HEK293 (cell line): ENCODE measurements around the gene ILRUN.

Source experiments
- CTCF ChIA-PET: fragments of 350-600 bp; formaldehyde crosslinking; extraction: SDS; loops from one replicate; lab custom pipeline; 2021; ENCODE audit warnings: antibody characterized with exemption; lab: Yijun Ruan, JAX
- POLR2A ChIA-PET: fragments of 300-600 bp; formaldehyde crosslinking; extraction: SDS; loops from one replicate; lab custom pipeline; 2020; ENCODE audit warnings: antibody characterized with exemption, inconsistent platforms; lab: Yijun Ruan, JAX
- H3K27ac ChIP-seq: fragments of 200-500 bp; sonication (Bioruptor generic); 2 replicates; pipeline ENCODE4 v1.5.1; 2014; ENCODE audit warnings: low read depth, low read length, control low read depth, inconsistent platforms; ENCODE audit errors: extremely low read depth
- H3K36me3 ChIP-seq, 2 experiments: fragments of 200-500 bp in 1 of 2; sonication (Bioruptor generic) in 1 of 2; 1 replicate in 1 of 2; 2 replicates in 1 of 2; pipeline ENCODE4 v1.5.1; 2014 to 2017; ENCODE audit warnings: inconsistent platforms in 2 of 2, low read length in 2 of 2; ENCODE audit not compliant: control insufficient read depth in 2 of 2, insufficient read depth in 1 of 2
- H3K4me1 ChIP-seq: fragments of 200-500 bp; sonication (Bioruptor generic); 2 replicates; pipeline ENCODE4 v1.5.1; 2014; ENCODE audit warnings: mild to moderate bottlenecking, low read length, inconsistent platforms; ENCODE audit not compliant: control insufficient read depth, insufficient read depth
- H3K4me3 ChIP-seq: 2 replicates; pipeline ENCODE4 v1.5.1; 2011; ENCODE audit warnings: low read depth, mild to moderate bottlenecking, control low read depth, low read length, moderate library complexity
- H3K9me3 ChIP-seq: fragments of 200-500 bp; sonication (Bioruptor generic); 2 replicates; pipeline ENCODE4 v1.5.1; 2014; ENCODE audit warnings: low read depth, low read length, inconsistent platforms; ENCODE audit not compliant: control insufficient read depth, insufficient read depth
- FEZF1 ChIP-seq: fragments of 450-650 bp; formaldehyde crosslinking; IDR thresholded peaks from 2 replicates; pipeline ENCODE4 v1.5.1; 2016; ENCODE audit warnings: missing biosample characterization, missing genetic modification characterization
- GLIS2 ChIP-seq: fragments of 450-650 bp; formaldehyde crosslinking; IDR thresholded peaks from 2 replicates; pipeline ENCODE4 v1.5.1; 2016; ENCODE audit warnings: missing biosample characterization, missing genetic modification characterization
- HOXA7 ChIP-seq: sonication (generic); formaldehyde crosslinking; IDR thresholded peaks from 2 replicates; pipeline ENCODE4 v1.8.1; 2022; ENCODE audit warnings: missing genetic modification reagents, borderline replicate concordance
- HOXC10 ChIP-seq: sonication (generic); formaldehyde crosslinking; IDR thresholded peaks from 2 replicates; pipeline ENCODE4 v1.8.1; 2023; ENCODE audit warnings: mild to moderate bottlenecking, missing genetic modification reagents
- KLF1 ChIP-seq: fragments of 450-650 bp; formaldehyde crosslinking; IDR thresholded peaks from 2 replicates; pipeline ENCODE4 v1.5.1; 2016; ENCODE audit warnings: missing biosample characterization, missing genetic modification characterization
- KLF10 ChIP-seq: fragments of 450-650 bp; IDR thresholded peaks from 2 replicates; pipeline ENCODE4 v1.5.1; 2018; ENCODE audit warnings: missing biosample characterization, mild to moderate bottlenecking, missing genetic modification characterization
- OSR2 ChIP-seq: fragments of 450-650 bp; formaldehyde crosslinking; IDR thresholded peaks from 2 replicates; pipeline ENCODE4 v1.5.1; 2016; ENCODE audit warnings: missing biosample characterization, missing genetic modification characterization
- SALL2 ChIP-seq: fragments of 450-650 bp; formaldehyde crosslinking; IDR thresholded peaks from 2 replicates; pipeline ENCODE4 v1.5.0; 2017; ENCODE audit warnings: missing biosample characterization, mild to moderate bottlenecking, missing genetic modification characterization, borderline replicate concordance
- ZBTB7A ChIP-seq: fragments of 450-650 bp; formaldehyde crosslinking; IDR thresholded peaks from 2 replicates; pipeline ENCODE4 v1.5.1; 2016; ENCODE audit warnings: low read depth, missing biosample characterization, missing genetic modification characterization
- ZBTB8A ChIP-seq: fragments of 450-650 bp; formaldehyde crosslinking; IDR thresholded peaks from 2 replicates; pipeline ENCODE4 v1.5.1; 2016; ENCODE audit warnings: missing biosample characterization, missing genetic modification characterization
- ZNF146 ChIP-seq: fragments of 450-650 bp; formaldehyde crosslinking; IDR thresholded peaks from 2 replicates; pipeline ENCODE4 v1.5.1; 2016; ENCODE audit warnings: missing biosample characterization, missing genetic modification characterization
- ZNF16 ChIP-seq: fragments of 450-650 bp; formaldehyde crosslinking; IDR thresholded peaks from 2 replicates; pipeline ENCODE4 v1.5.1; 2016; ENCODE audit warnings: low read depth, missing biosample characterization, missing genetic modification characterization
- ZNF211 ChIP-seq: fragments of 450-650 bp; formaldehyde crosslinking; IDR thresholded peaks from 2 replicates; pipeline ENCODE4 v1.5.1; 2016; ENCODE audit warnings: low read depth, missing biosample characterization, missing genetic modification characterization
- ZNF214 ChIP-seq: fragments of 450-650 bp; formaldehyde crosslinking; IDR thresholded peaks from 2 replicates; pipeline ENCODE4 v1.5.1; 2017; ENCODE audit warnings: missing biosample characterization, mild to moderate bottlenecking, missing genetic modification characterization, borderline replicate concordance
- ZNF280C ChIP-seq: fragments of 450-650 bp; formaldehyde crosslinking; IDR thresholded peaks from 2 replicates; pipeline ENCODE4 v1.5.1; 2016; ENCODE audit warnings: missing biosample characterization, missing genetic modification characterization
- ZNF501 ChIP-seq: fragments of 450-650 bp; formaldehyde crosslinking; IDR thresholded peaks from 2 replicates; pipeline ENCODE4 v1.5.1; 2016; ENCODE audit warnings: missing biosample characterization, missing genetic modification characterization
- ZNF518A ChIP-seq: fragments of 450-650 bp; formaldehyde crosslinking; conservative IDR thresholded peaks from 2 replicates; pipeline ENCODE4 v1.5.1; 2016; ENCODE audit warnings: low read depth, missing biosample characterization, missing genetic modification characterization
- ZNF548 ChIP-seq: fragments of 450-650 bp; formaldehyde crosslinking; IDR thresholded peaks from 2 replicates; pipeline ENCODE4 v1.5.1; 2016; ENCODE audit warnings: missing biosample characterization, missing genetic modification characterization
- ZNF555 ChIP-seq: fragments of 450-650 bp; formaldehyde crosslinking; conservative IDR thresholded peaks from 2 replicates; pipeline ENCODE4 v1.5.1; 2017; ENCODE audit warnings: missing biosample characterization, mild to moderate bottlenecking, missing genetic modification characterization, inconsistent platforms
- ZNF610 ChIP-seq: fragments of 450-650 bp; formaldehyde crosslinking; IDR thresholded peaks from 2 replicates; pipeline ENCODE4 v1.5.1; 2016; ENCODE audit warnings: missing biosample characterization, missing genetic modification characterization, borderline replicate concordance
- ZNF626 ChIP-seq: fragments of 450-650 bp; sonication (Bioruptor Pico); formaldehyde crosslinking; IDR thresholded peaks from 2 replicates; pipeline ENCODE4 v1.5.1; 2018; ENCODE audit warnings: missing biosample characterization, missing genetic modification characterization, inconsistent platforms
- ZNF768 ChIP-seq: fragments of 450-650 bp; formaldehyde crosslinking; IDR thresholded peaks from 2 replicates; pipeline ENCODE4 v1.5.1; 2018; ENCODE audit warnings: missing biosample characterization, mild to moderate bottlenecking, missing genetic modification characterization
- ZSCAN5A ChIP-seq: fragments of 450-650 bp; formaldehyde crosslinking; IDR thresholded peaks from 2 replicates; pipeline ENCODE4 v1.5.1; 2016; ENCODE audit warnings: missing biosample characterization, missing genetic modification characterization

Gene ILRUN

GRCh38 chr6:34674268-34674639 lies 22.3 kb downstream of the ILRUN start:
- Histone ChIP-seq H3K27ac (no peak overlapping the region), H3K36me3 (no peaks in the 10 kb centered on the region; a peak in 1 of 3 replicates), H3K4me1 (peaks cover 2% of the 10 kb centered on the region; the same call in 1 of the 2 replicates), H3K4me3 (no peak overlapping the region), H3K9me3 (no peaks in the 10 kb centered on the region)
- CTCF ChIA-PET: interaction anchor here (0.7 kb wide), 1 partner anchor 98 kb away, joined by 5 read pairs; no protein-coding TSS in a partner anchor
- TF ChIP-seq ZBTB7A (tag by site-specific recombination) (no peak), ZNF768 (tag by site-specific recombination) (0 out of 2 replicates have a peak, but pooled peaks have one; percentile 13)
- POLR2A ChIA-PET: interaction anchor here (1.3 kb wide), 1 partner anchor 10 kb away, joined by 3 read pairs; no protein-coding TSS in a partner anchor

- Histone ChIP-seq H3K4me1 (peaks cover 2% of the 10 kb centered on the region; the same call in 1 of the 2 replicates), H3K36me3 (no peaks in the 10 kb centered on the region; a peak in 1 of 3 replicates), H3K27ac (no peak overlapping the region), H3K9me3 (no peaks in the 10 kb centered on the region), H3K4me3 (no peak overlapping the region)
- CTCF ChIA-PET: interaction anchor here (0.6 to 0.9 kb wide), 2 partner anchors 13 to 23 kb away, joined by 3 to 5 read pairs; no protein-coding TSS in a partner anchor
- no peak for TF ChIP-seq ZSCAN5A
- no peak for TF ChIP-seq SALL2 (tag by site-specific recombination)
- TF ChIP-seq ZNF280C (tag by site-specific recombination): no peak
- no peak for TF ChIP-seq ZBTB7A (tag by site-specific recombination)
- TF ChIP-seq FEZF1: no peak
- TF ChIP-seq ZNF555 (tag by site-specific recombination): no peak
- TF ChIP-seq ZNF610 (tag by site-specific recombination): no peak
- TF ChIP-seq ZBTB8A: no peak
- no peak for TF ChIP-seq ZNF211 (tag by site-specific recombination)
- TF ChIP-seq OSR2: no peak
- no peak for TF ChIP-seq ZNF501 (tag by site-specific recombination)
- no peak for TF ChIP-seq GLIS2 (tag by site-specific recombination)
- no peak for TF ChIP-seq ZNF626 (tag by site-specific recombination)
- no peak for TF ChIP-seq ZNF16 (tag by site-specific recombination)
- TF ChIP-seq HOXA7 (CRISPR knock-in tag): no peak
- POLR2A ChIA-PET: interaction anchor here (1.0 kb wide), 1 partner anchor 16 kb away, joined by 3 read pairs; no protein-coding TSS in a partner anchor
Measured at GRCh38 chr6:34673064-34673463, 23.5 kb downstream of the ILRUN start.

- no peaks in the 10 kb centered on the region; a peak in 1 of 3 replicates for H3K36me3 ChIP-seq
- ChIA-PET CTCF (interaction anchor here (0.9 kb wide), 1 partner anchor 13 kb away, joined by 3 read pairs; no protein-coding TSS in a partner anchor), POLR2A (interaction anchor here (1.0 kb wide), 1 partner anchor 15 kb away, joined by 3 read pairs; no protein-coding TSS in a partner anchor)
- H3K4me1 ChIP-seq: peaks cover 2% of the 10 kb centered on the region; the same call in 1 of the 2 replicates
- no peak overlapping the region for H3K27ac ChIP-seq
- no peak overlapping the region for H3K4me3 ChIP-seq
- no peaks in the 10 kb centered on the region for H3K9me3 ChIP-seq
- TF ChIP-seq KLF1 (tag by site-specific recombination) (no peak), ZNF518A (no peak), ZNF548 (tag by site-specific recombination) (no peak), ZNF214 (no peak), ZNF146 (tag by site-specific recombination) (no peak), HOXC10 (no peak), KLF10 (no peak)
Measured at GRCh38 chr6:34672657-34673043, 23.9 kb downstream of the ILRUN start.
